IMR-90 (cell line): ENCODE data around the gene GCSH. TPM values are rescaled to one million over a fixed set of nuclear protein-coding genes. Genes with fewer than 3 reads are reported as not detected.

ENCODE experiments used
- ATAC-seq: fragments of 200-7000 bp; cut with Tn5 transposase; 2 replicates; pipeline ENCODE4 v1.9.1; 2020; ENCODE audit warnings: low read depth, mild to moderate bottlenecking, moderate library complexity
- Bru-seq: library from RNA; stranded (reverse); fragments of 400-500 nt; gene quantifications from one replicate; lab custom pipeline; 2021; lab: Mats Ljungman, UMichigan
- BruChase-seq, 2 experiments: library from RNA; stranded (reverse); fragments of 400-500 nt; gene quantifications; one replicate each; lab custom pipeline; 2021; lab: Mats Ljungman, UMichigan
- BruUV-seq: library from RNA; stranded (reverse); fragments of 400-500 nt; replicated peaks from 2 replicates; lab custom pipeline; 2021; lab: Mats Ljungman, UMichigan
- CTCF ChIA-PET: fragments of 300-600 bp; formaldehyde crosslinking; extraction: SDS; loops from one replicate; lab custom pipeline; 2021; ENCODE audit warnings: antibody characterized with exemption; lab: Yijun Ruan, JAX
- POLR2A ChIA-PET: fragments of 300-600 bp; sonication (Branson Sonifier 250); formaldehyde crosslinking; loops from one replicate; lab custom pipeline; 2022; ENCODE audit warnings: antibody characterized with exemption; ENCODE audit not compliant: unreplicated experiment; lab: Charles Lee
- DNase-seq: peaks from one replicate; pipeline ENCODE4 v3.0.0; 2013
- H2AFZ ChIP-seq: replicated peaks from 2 replicates; pipeline ENCODE3; 2013; ENCODE audit warnings: low read length, mild to moderate bottlenecking; ENCODE audit not compliant: poor library complexity
- H2AK5ac ChIP-seq: 2 replicates; pipeline ENCODE4 v1.6.1; 2013; ENCODE audit warnings: low read depth, low read length, inconsistent platforms
- H2AK9ac ChIP-seq: replicated peaks from 2 replicates; pipeline ENCODE3; 2013; ENCODE audit warnings: mild to moderate bottlenecking, low read depth, low read length, moderate library complexity; ENCODE audit not compliant: poor library complexity
- H2BK120ac ChIP-seq: 2 replicates; pipeline ENCODE4 v1.6.1; 2013; ENCODE audit warnings: low read depth, low read length, inconsistent platforms
- H2BK15ac ChIP-seq: 3 replicates; pipeline ENCODE4 v1.6.1; 2013; ENCODE audit warnings: low read depth, low read length, inconsistent platforms
- H2BK20ac ChIP-seq: 2 replicates; pipeline ENCODE4 v1.6.1; 2013; ENCODE audit warnings: low read depth, mild to moderate bottlenecking, inconsistent platforms, low read length, moderate library complexity
- H2BK5ac ChIP-seq: 2 replicates; pipeline ENCODE4 v1.6.1; 2013; ENCODE audit warnings: mild to moderate bottlenecking, low read depth, low read length, inconsistent platforms; ENCODE audit not compliant: poor library complexity, severe bottlenecking
- H3K14ac ChIP-seq: replicated peaks from 2 replicates; pipeline ENCODE4 v1.6.1; 2013; ENCODE audit warnings: low read depth, low read length, inconsistent platforms
- H3K18ac ChIP-seq: 2 replicates; pipeline ENCODE4 v1.6.1; 2013; ENCODE audit warnings: low read depth, low read length, control low read depth
- H3K23ac ChIP-seq: 2 replicates; pipeline ENCODE4 v1.6.1; 2013; ENCODE audit warnings: low read depth, low read length, inconsistent platforms
- H3K27ac ChIP-seq: 2 replicates; pipeline ENCODE4 v1.5.1; 2013; ENCODE audit warnings: mild to moderate bottlenecking, control low read depth, low read length; ENCODE audit not compliant: insufficient read depth
- H3K27me3 ChIP-seq: 2 replicates; pipeline ENCODE4 v1.6.1; 2013; ENCODE audit warnings: low read length; ENCODE audit not compliant: control insufficient read depth, insufficient read depth
- H3K36me3 ChIP-seq: 2 replicates; pipeline ENCODE4 v1.6.1; 2013; ENCODE audit warnings: low read length, mixed read lengths; ENCODE audit not compliant: control insufficient read depth, insufficient read depth
- H3K4ac ChIP-seq: 2 replicates; pipeline ENCODE4 v1.6.1; 2013; ENCODE audit warnings: low read depth, low read length, inconsistent platforms
- H3K4me1 ChIP-seq: 2 replicates; pipeline ENCODE4 v1.6.1; 2013; ENCODE audit warnings: low read length, mixed read lengths; ENCODE audit not compliant: control insufficient read depth, insufficient read depth
- H3K4me2 ChIP-seq: 2 replicates; pipeline ENCODE4 v1.6.1; 2013; ENCODE audit warnings: low read depth, mild to moderate bottlenecking, control low read depth, low read length, moderate library complexity
- H3K4me3 ChIP-seq: 2 replicates; pipeline ENCODE4 v1.5.1; 2013; ENCODE audit warnings: low read depth, mild to moderate bottlenecking, control low read depth, low read length, moderate library complexity; ENCODE audit not compliant: insufficient read depth
- H3K56ac ChIP-seq: 2 replicates; pipeline ENCODE4 v1.6.1; 2013; ENCODE audit warnings: low read length, inconsistent platforms; ENCODE audit not compliant: insufficient read depth; ENCODE audit errors: extremely low read depth
- H3K79me1 ChIP-seq, 2 experiments: 2 replicates each; pipeline ENCODE4 v1.6.1; 2013; ENCODE audit warnings: low read length in 2 of 2, inconsistent platforms in 1 of 2, low read depth in 1 of 2
- H3K9ac ChIP-seq: 2 replicates; pipeline ENCODE4 v1.6.1; 2013; ENCODE audit warnings: low read depth, low read length, control low read depth
- H3K9me1 ChIP-seq: 2 replicates; pipeline ENCODE4 v1.6.1; 2013; ENCODE audit warnings: low read length, inconsistent platforms; ENCODE audit not compliant: insufficient read depth
- H3K9me3 ChIP-seq: 2 replicates; pipeline ENCODE4 v1.6.1; 2013; ENCODE audit warnings: low read length; ENCODE audit not compliant: control insufficient read depth, insufficient read depth
- H4K20me1 ChIP-seq: 2 replicates; pipeline ENCODE4 v1.6.1; 2013; ENCODE audit warnings: low read length, inconsistent platforms; ENCODE audit not compliant: insufficient read depth
- H4K5ac ChIP-seq: 2 replicates; pipeline ENCODE4 v1.6.1; 2013; ENCODE audit warnings: mild to moderate bottlenecking, low read depth, low read length, control low read depth
- H4K8ac ChIP-seq, 2 experiments: 2 replicates each; pipeline ENCODE4 v1.6.1; 2013; ENCODE audit warnings: low read depth in 2 of 2, low read length in 2 of 2, control low read depth in 1 of 2, inconsistent platforms in 1 of 2
- H4K91ac ChIP-seq: 2 replicates; pipeline ENCODE4 v1.6.1; 2013; ENCODE audit warnings: low read depth, low read length, inconsistent platforms; ENCODE audit not compliant: insufficient read depth
- BHLHE40 ChIP-seq: fragments of 150-350 bp; IDR thresholded peaks from 2 replicates; pipeline ENCODE4 v1.6.1; 2016; ENCODE audit warnings: mild to moderate bottlenecking, low read depth, low read length
- MAZ ChIP-seq: IDR thresholded peaks from 2 replicates; pipeline ENCODE4 v1.6.1; 2012; ENCODE audit warnings: low read depth, mild to moderate bottlenecking, low read length, improper control_type of control experiment, moderate library complexity, borderline replicate concordance
- MXI1 ChIP-seq: IDR thresholded peaks from 2 replicates; pipeline ENCODE4 v1.6.1; 2012; ENCODE audit warnings: low read depth, mild to moderate bottlenecking, low read length, moderate library complexity, borderline replicate concordance
- RFX5 ChIP-seq: IDR thresholded peaks from 2 replicates; pipeline ENCODE4 v1.8.0; 2012; ENCODE audit warnings: low read depth, mild to moderate bottlenecking, low read length, moderate library complexity
- SMC3 ChIP-seq: fragments of 150-350 bp; IDR thresholded peaks from 2 replicates; pipeline ENCODE4 v1.6.1; 2016; ENCODE audit warnings: low read depth, mild to moderate bottlenecking, antibody characterized with exemption, low read length, moderate library complexity
- USF2 ChIP-seq: fragments of 150-350 bp; IDR thresholded peaks from 2 replicates; pipeline ENCODE4 v1.6.1; 2017; ENCODE audit warnings: mild to moderate bottlenecking, antibody characterized with exemption, low read length, low read depth
- WGBS, 2 experiments: methylation state at CpG; one replicate each; pipeline versions ENCODE4 v1.1.5 to v1.1.7; 2013; ENCODE audit warnings: missing lambda C conversion rate in 2 of 2; ENCODE audit not compliant: insufficient read length in 1 of 2; ENCODE audit errors: extremely low coverage in 2 of 2; 5-methylcytosine and 5-hydroxymethylcytosine counted together
- dilution Hi-C: fragments of 300-500 bp; cut with HindIII; formaldehyde crosslinking; loops from one replicate; pipeline ENCODE4 v1.14.3; 2018; ENCODE audit warnings: low sequenced_read_pairs; ENCODE audit not compliant: unreplicated experiment
- in situ Hi-C: fragments of 300-500 bp; cut with MboI; formaldehyde crosslinking; loops from 3 replicates; pipeline ENCODE4 v1.14.3; 2019; ENCODE audit warnings: low sequenced_read_pairs, inconsistent platforms, mixed read lengths
- intact Hi-C: fragments of 100-400 bp; cut with micrococcal nuclease; formaldehyde crosslinking; loops from 2 replicates; pipeline ENCODE4 v1.10.0; 2022
- long read RNA-seq: library from polyadenylated mRNA; unstranded; transcript quantifications from one replicate; pipeline ENCODE4 v2.0.0, GENCODE V29; 2021; ENCODE audit not compliant: unreplicated experiment
- polyA plus RNA-seq, 3 experiments: library from polyadenylated mRNA; depleted of rRNA; stranded (reverse); fragments of >200 nt; gene quantifications; 2 replicates each; pipeline ENCODE4 v1.2.3, GENCODE V29; 2012; ENCODE audit warnings: low replicate concordance in 1 of 3
- total RNA-seq: library from RNA; depleted of rRNA; stranded (reverse); fragments of >200 nt; gene quantifications from 2 replicates; pipeline ENCODE4 v1.2.3, GENCODE V29; 2012; rRNA removed

The GCSH gene
- total RNA-seq, result 9.3 and 19.7 TPM in 2 replicates
- 19.5 and 21.2 TPM in 2 replicates for polyA plus RNA-seq (2012; rRNA removed)
- 9.1 and 14.6 TPM in 2 replicates for polyA plus RNA-seq (2012; cell fraction: cytosol; rRNA removed)
- polyA plus RNA-seq (2012; cell fraction: nucleus; rRNA removed; ENCODE audit: low replicate concordance), result 3.7 and 5.4 TPM in 2 replicates
- Bru-seq, nascent RNA, result percentile 53 among the genes with signal in this experiment
- BruChase-seq, experiment 1, labeled RNA remaining after a 6-hour chase, result percentile 58 among the genes with signal in this experiment
- percentile 57 among the genes with signal in this experiment for BruChase-seq, experiment 2, labeled RNA remaining after a 2-hour chase
- long read RNA-seq, transcript GCSH-201 (5 exons, 1,597 nt), result major isoform, 22 of 23 reads
- long read RNA-seq, partial matches to known transcripts, result 0 of 23 reads
- long read RNA-seq, other reads (novel, unspliced or antisense), result 0 of 23 reads

GRCh38 chr16:81095953-81096714 is at the start of gene GCSH:
TSS of gene GCSH (minus strand) at chr16:81096395. CDS start at chr16:81096278, 117 bp downstream.
- Histone ChIP-seq H4K8ac (peak within 1 kb of the TSS; percentile 82 to 92), H2BK20ac (no peak within 1 kb of the TSS), H3K14ac (0 out of 2 replicates have a peak within 1 kb of the TSS, but pooled peaks have one; percentile 65), H3K9me3 (no peaks in the 10 kb centered on the region), H4K91ac (peak within 1 kb of the TSS; percentile 48; the same call in 1 of the 2 replicates), H2AK9ac (peak within 1 kb of the TSS; percentile 79), H3K56ac (no peak within 1 kb of the TSS; the same call in 1 of the 2 replicates), H3K27ac (peak within 1 kb of the TSS; percentile 42; the same call in 1 of the 2 replicates), H3K4ac (0 out of 2 replicates have a peak within 1 kb of the TSS, but pooled peaks have one; percentile 19), H2BK120ac (no peak within 1 kb of the TSS), H3K9ac (peak within 1 kb of the TSS; percentile 63), H2BK5ac (no peak within 1 kb of the TSS), H3K27me3 (no peaks in the 10 kb centered on the region), H3K4me1 (0 out of 2 replicates have a peak, but pooled peaks cover 2% of the 10 kb centered on the region), H3K23ac (no peak within 1 kb of the TSS), H3K79me1 (peaks cover 6 to 28% of the 10 kb centered on the region in 2 experiments; a peak in 3 of 4 replicates), H2AFZ (peak within 1 kb of the TSS; percentile 96), H2BK15ac (no peak within 1 kb of the TSS), H3K4me3 (peak within 1 kb of the TSS; percentile 73), H4K20me1 (no peaks in the 10 kb centered on the region), H3K9me1 (no peaks in the 10 kb centered on the region), H2AK5ac (no peak within 1 kb of the TSS), H4K5ac (peak within 1 kb of the TSS; percentile 47; the same call in 1 of the 2 replicates), H3K36me3 (no peaks in the 10 kb centered on the region), H3K18ac (no peak within 1 kb of the TSS), H3K4me2 (peak within 1 kb of the TSS; percentile 74)
- WGBS, 2 experiments, result 0% methylated on average over 8 of the region's 83 CpGs; no CpG with 5 or more reads in 1 of the 2 experiments
- ChIA-PET POLR2A (no interaction called here), CTCF (no interaction called here)
- peak; percentile 98 for DNase-seq
- peak; percentile 99 for ATAC-seq
- in situ Hi-C loops, result no loop called here
- dilution Hi-C loops, result no loop called here
- no TSS peak for BruUV-seq
- peak; percentile 74; the same call in 1 of the 2 replicates for TF ChIP-seq MXI1
- peak; percentile 46; the same call in 1 of the 2 replicates for TF ChIP-seq MAZ
- TF ChIP-seq SMC3, result no peak
- no peak for TF ChIP-seq RFX5
- peak; percentile 71 for TF ChIP-seq USF2
- no peak for TF ChIP-seq BHLHE40
- intact Hi-C loops, result loop anchor here (2.0 to 10.0 kb wide), 4 partner anchors 59 to 921 kb away; partner anchors contain the start of genes ATMIN and GAN
